ENCODE measurements around the gene C8B.

Gene C8B

GRCh38 chr1:56904663-56905397 lies 61.0 kb downstream of the C8B start:
- Histone ChIP-seq H3K9me3 (ENCODE audit: control insufficient read depth, insufficient read depth, low read length) (no peaks in the 10 kb centered on the region), H3K27me3 (ENCODE audit: control insufficient read depth, insufficient read depth, low read length) (no peaks in the 10 kb centered on the region), H3K4me3 (ENCODE audit: low read length) (no peak overlapping the region), H3K27ac (ENCODE audit: low read length) (no peak overlapping the region), H3K4me1 (ENCODE audit: control insufficient read depth, insufficient read depth, low read length) (no peaks in the 10 kb centered on the region), H3K36me3 (ENCODE audit: control insufficient read depth, insufficient read depth, low read length) (no peaks in the 10 kb centered on the region)
- DNase-seq (ENCODE audit: low read depth, low spot score) = no peak
- WGBS (ENCODE audit: insufficient coverage, insufficient read length) = no CpG with 5 or more reads among the region's 2 CpGs

- H3K27me3 ChIP-seq (ENCODE audit: control insufficient read depth, insufficient read depth, low read length) = no peaks in the 10 kb centered on the region
- H3K4me3 ChIP-seq (ENCODE audit: low read length) = no peak overlapping the region
- H3K27ac ChIP-seq (ENCODE audit: low read length) = no peak overlapping the region
- H3K9me3 ChIP-seq (ENCODE audit: control insufficient read depth, insufficient read depth, low read length) = no peaks in the 10 kb centered on the region
- no peaks in the 10 kb centered on the region for H3K4me1 ChIP-seq (ENCODE audit: control insufficient read depth, insufficient read depth, low read length)
- WGBS (ENCODE audit: insufficient coverage, insufficient read length) = no CpG with 5 or more reads among the region's 1 CpG
- no peak for DNase-seq (ENCODE audit: low read depth, low spot score)
- H3K36me3 ChIP-seq (ENCODE audit: control insufficient read depth, insufficient read depth, low read length) = no peaks in the 10 kb centered on the region
These were observed 62.0 kb downstream of the C8B start for GRCh38 chr1:56903778-56904177.

- no peaks in the 10 kb centered on the region for H3K36me3 ChIP-seq (ENCODE audit: control insufficient read depth, insufficient read depth, low read length)
- no peak for DNase-seq (ENCODE audit: low read depth, low spot score)
- H3K4me1 ChIP-seq (ENCODE audit: control insufficient read depth, insufficient read depth, low read length) = no peaks in the 10 kb centered on the region
- H3K27ac ChIP-seq (ENCODE audit: low read length) = no peak overlapping the region
- no peaks in the 10 kb centered on the region for H3K27me3 ChIP-seq (ENCODE audit: control insufficient read depth, insufficient read depth, low read length)
- no CpG with 5 or more reads among the region's 3 CpGs for WGBS (ENCODE audit: insufficient coverage, insufficient read length)
- no peak overlapping the region for H3K4me3 ChIP-seq (ENCODE audit: low read length)
- no peaks in the 10 kb centered on the region for H3K9me3 ChIP-seq (ENCODE audit: control insufficient read depth, insufficient read depth, low read length)
These were observed 64.1 kb downstream of the C8B start for GRCh38 chr1:56901716-56902115.

GRCh38 chr1:56898879-56899278 lies 66.9 kb downstream of the C8B start:
- H3K27ac ChIP-seq (ENCODE audit: low read length) = no peak overlapping the region
- no peaks in the 10 kb centered on the region for H3K36me3 ChIP-seq (ENCODE audit: control insufficient read depth, insufficient read depth, low read length)
- no peaks in the 10 kb centered on the region for H3K4me1 ChIP-seq (ENCODE audit: control insufficient read depth, insufficient read depth, low read length)
- no peaks in the 10 kb centered on the region for H3K9me3 ChIP-seq (ENCODE audit: control insufficient read depth, insufficient read depth, low read length)
- no peak for DNase-seq (ENCODE audit: low read depth, low spot score)
- no peak overlapping the region for H3K4me3 ChIP-seq (ENCODE audit: low read length)
- WGBS (ENCODE audit: insufficient coverage, insufficient read length) = no CpG with 5 or more reads among the region's 2 CpGs
- no peaks in the 10 kb centered on the region for H3K27me3 ChIP-seq (ENCODE audit: control insufficient read depth, insufficient read depth, low read length)

GRCh38 chr1:56898005-56898373 lies 67.8 kb downstream of the C8B start:
- WGBS (ENCODE audit: insufficient coverage, insufficient read length) = no CpG with 5 or more reads among the region's 2 CpGs
- no peak overlapping the region for H3K27ac ChIP-seq (ENCODE audit: low read length)
- H3K36me3 ChIP-seq (ENCODE audit: control insufficient read depth, insufficient read depth, low read length) = no peaks in the 10 kb centered on the region
- no peak overlapping the region for H3K4me3 ChIP-seq (ENCODE audit: low read length)
- no peaks in the 10 kb centered on the region for H3K27me3 ChIP-seq (ENCODE audit: control insufficient read depth, insufficient read depth, low read length)
- H3K9me3 ChIP-seq (ENCODE audit: control insufficient read depth, insufficient read depth, low read length) = no peaks in the 10 kb centered on the region
- DNase-seq (ENCODE audit: low read depth, low spot score) = no peak
- no peaks in the 10 kb centered on the region for H3K4me1 ChIP-seq (ENCODE audit: control insufficient read depth, insufficient read depth, low read length)

GRCh38 chr1:56897150-56898004 lies 68.4 kb downstream of the C8B start:
- Histone ChIP-seq H3K36me3 (ENCODE audit: control insufficient read depth, insufficient read depth, low read length) (no peaks in the 10 kb centered on the region), H3K4me1 (ENCODE audit: control insufficient read depth, insufficient read depth, low read length) (no peaks in the 10 kb centered on the region), H3K27me3 (ENCODE audit: control insufficient read depth, insufficient read depth, low read length) (no peaks in the 10 kb centered on the region), H3K4me3 (ENCODE audit: low read length) (no peak overlapping the region), H3K9me3 (ENCODE audit: control insufficient read depth, insufficient read depth, low read length) (no peaks in the 10 kb centered on the region), H3K27ac (ENCODE audit: low read length) (no peak overlapping the region)
- no CpG with 5 or more reads among the region's 6 CpGs for WGBS (ENCODE audit: insufficient coverage, insufficient read length)
- DNase-seq (ENCODE audit: low read depth, low spot score) = no peak

- Histone ChIP-seq H3K27me3 (ENCODE audit: control insufficient read depth, insufficient read depth, low read length) (no peaks in the 10 kb centered on the region), H3K4me1 (ENCODE audit: control insufficient read depth, insufficient read depth, low read length) (no peaks in the 10 kb centered on the region), H3K27ac (ENCODE audit: low read length) (no peak overlapping the region), H3K9me3 (ENCODE audit: control insufficient read depth, insufficient read depth, low read length) (no peaks in the 10 kb centered on the region), H3K36me3 (ENCODE audit: control insufficient read depth, insufficient read depth, low read length) (no peaks in the 10 kb centered on the region), H3K4me3 (ENCODE audit: low read length) (no peak overlapping the region)
- DNase-seq (ENCODE audit: low read depth, low spot score) = no peak
These were observed 71.8 kb downstream of the C8B start for GRCh38 chr1:56894014-56894413.

- Histone ChIP-seq H3K36me3 (ENCODE audit: control insufficient read depth, insufficient read depth, low read length) (no peaks in the 10 kb centered on the region), H3K9me3 (ENCODE audit: control insufficient read depth, insufficient read depth, low read length) (no peaks in the 10 kb centered on the region), H3K4me1 (ENCODE audit: control insufficient read depth, insufficient read depth, low read length) (no peaks in the 10 kb centered on the region), H3K4me3 (ENCODE audit: low read length) (no peak overlapping the region), H3K27me3 (ENCODE audit: control insufficient read depth, insufficient read depth, low read length) (no peaks in the 10 kb centered on the region), H3K27ac (ENCODE audit: low read length) (no peak overlapping the region)
- no peak for DNase-seq (ENCODE audit: low read depth, low spot score)
- no CpG with 5 or more reads among the region's 3 CpGs for WGBS (ENCODE audit: insufficient coverage, insufficient read length)
These were observed 75.6 kb downstream of the C8B start for GRCh38 chr1:56890229-56890628.

- H3K4me1 ChIP-seq (ENCODE audit: control insufficient read depth, insufficient read depth, low read length) = no peaks in the 10 kb centered on the region
These were observed 84.4 kb downstream of the C8B start for GRCh38 chr1:56881417-56881816.

GRCh38 chr1:56880774-56881173 lies 85.0 kb downstream of the C8B start:
- Histone ChIP-seq H3K27me3 (ENCODE audit: control insufficient read depth, insufficient read depth, low read length) (no peaks in the 10 kb centered on the region), H3K27ac (ENCODE audit: low read length) (no peak overlapping the region), H3K4me1 (ENCODE audit: control insufficient read depth, insufficient read depth, low read length) (no peaks in the 10 kb centered on the region), H3K36me3 (ENCODE audit: control insufficient read depth, insufficient read depth, low read length) (no peaks in the 10 kb centered on the region), H3K4me3 (ENCODE audit: low read length) (no peak overlapping the region), H3K9me3 (ENCODE audit: control insufficient read depth, insufficient read depth, low read length) (no peaks in the 10 kb centered on the region)
- no peak for DNase-seq (ENCODE audit: low read depth, low spot score)
- WGBS (ENCODE audit: insufficient coverage, insufficient read length) = no CpG with 5 or more reads among the region's 1 CpG

More at GRCh38 chr1:56881417-56881816, 84.4 kb downstream of the C8B start:
- Histone ChIP-seq H3K4me3 (ENCODE audit: low read length) (no peak overlapping the region), H3K27me3 (ENCODE audit: control insufficient read depth, insufficient read depth, low read length) (no peaks in the 10 kb centered on the region), H3K9me3 (ENCODE audit: control insufficient read depth, insufficient read depth, low read length) (no peaks in the 10 kb centered on the region), H3K27ac (ENCODE audit: low read length) (no peak overlapping the region), H3K36me3 (ENCODE audit: control insufficient read depth, insufficient read depth, low read length) (no peaks in the 10 kb centered on the region)
- DNase-seq (ENCODE audit: low read depth, low spot score) = no peak
- WGBS (ENCODE audit: insufficient coverage, insufficient read length) = no CpG with 5 or more reads among the region's 6 CpGs
